ENCODE data around the gene EPHA2.

EPHA2 gene

DNA sequence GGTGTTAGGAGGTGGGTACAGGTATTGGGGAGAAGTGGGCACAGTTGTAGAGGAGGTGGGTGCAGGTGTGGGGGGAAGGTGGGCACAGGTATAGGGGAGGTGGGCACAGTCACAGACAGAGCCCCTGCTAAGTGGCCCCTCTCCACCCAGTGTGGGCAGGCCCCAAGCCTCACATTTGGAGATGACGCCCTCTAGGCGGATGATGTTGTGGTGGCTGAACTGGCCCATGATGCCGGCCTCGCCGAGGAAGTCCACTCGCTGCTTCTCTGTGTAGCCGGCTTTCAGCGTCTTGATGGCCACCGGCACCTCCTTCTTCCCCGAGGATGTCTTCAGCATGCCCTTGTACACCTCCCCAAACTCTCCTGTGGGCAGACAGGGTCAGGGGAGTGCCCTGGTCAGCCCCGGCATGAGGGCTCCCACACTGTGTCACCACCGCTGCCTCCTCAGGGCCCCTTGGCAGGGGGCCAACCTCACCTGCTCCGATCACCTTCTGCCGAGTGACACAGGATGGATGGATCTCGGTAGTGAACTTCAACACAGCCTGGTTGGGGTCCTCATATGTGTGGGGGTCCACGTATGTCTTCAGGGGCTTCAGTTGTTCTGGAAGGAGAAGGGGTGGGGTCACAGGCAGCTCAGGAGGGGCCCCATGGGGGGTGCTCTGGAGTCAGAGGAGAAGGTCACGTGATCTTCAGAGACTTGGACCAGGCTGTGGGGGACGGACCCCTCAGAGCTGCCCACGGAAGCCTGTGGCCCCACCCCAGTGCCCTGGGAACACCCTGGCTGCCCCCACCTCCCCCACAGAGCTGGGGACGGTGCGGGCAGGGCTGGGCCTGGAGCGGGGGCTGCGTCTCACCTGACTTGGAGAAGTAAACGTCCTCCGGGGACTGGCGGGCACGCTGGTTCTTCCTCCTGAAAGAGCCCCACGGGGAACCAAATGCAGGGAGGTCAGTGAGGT lies 22.6 kb downstream of the EPHA2 start:
- no peaks in the 10 kb centered on the region for H3K4me1 ChIP-seq (ENCODE audit: control insufficient read depth, insufficient read depth, low read length)
- H3K9ac ChIP-seq (ENCODE audit: low read length): no peak overlapping the region
- H3K4me3 ChIP-seq (ENCODE audit: low read length): no peak overlapping the region
- no peaks in the 10 kb centered on the region for H3K27me3 ChIP-seq (ENCODE audit: control insufficient read depth, insufficient read depth, low read length)
- H3K9me3 ChIP-seq (ENCODE audit: control insufficient read depth, low read length): no peaks in the 10 kb centered on the region
- H3K36me3 ChIP-seq (ENCODE audit: control insufficient read depth, insufficient read depth, low read length): peaks cover 34% of the 10 kb centered on the region

DNA sequence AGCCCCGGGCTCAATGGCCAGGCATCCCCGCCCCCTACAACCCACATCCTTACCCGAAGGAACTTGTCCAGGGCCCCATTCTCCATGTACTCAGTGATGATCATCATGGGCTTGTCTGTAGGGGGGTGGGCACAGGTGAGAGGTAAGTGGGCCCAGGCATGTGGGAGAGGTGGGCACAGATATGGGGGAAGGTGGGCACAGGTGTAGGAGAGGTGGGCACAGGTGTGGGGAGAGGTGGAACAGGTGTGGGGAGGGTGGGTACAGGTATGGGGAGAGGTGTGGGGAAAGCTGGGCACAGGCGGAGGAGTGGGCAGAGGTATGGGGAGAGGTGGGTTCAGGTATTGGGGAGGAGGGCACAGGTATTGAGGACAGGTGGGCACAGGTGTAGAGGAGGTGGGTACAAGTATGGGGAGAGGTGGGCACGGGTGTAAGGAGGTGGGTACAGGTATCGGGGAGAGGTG lies 23.5 kb downstream of the EPHA2 start:
- Histone ChIP-seq H3K36me3 (ENCODE audit: control insufficient read depth, insufficient read depth, low read length) (peaks cover 30% of the 10 kb centered on the region), H3K9me3 (ENCODE audit: control insufficient read depth, low read length) (no peaks in the 10 kb centered on the region), H3K4me1 (ENCODE audit: control insufficient read depth, insufficient read depth, low read length) (no peaks in the 10 kb centered on the region), H3K9ac (ENCODE audit: low read length) (no peak overlapping the region), H3K27me3 (ENCODE audit: control insufficient read depth, insufficient read depth, low read length) (peaks cover 3% of the 10 kb centered on the region), H3K4me3 (ENCODE audit: low read length) (no peak overlapping the region)

DNA sequence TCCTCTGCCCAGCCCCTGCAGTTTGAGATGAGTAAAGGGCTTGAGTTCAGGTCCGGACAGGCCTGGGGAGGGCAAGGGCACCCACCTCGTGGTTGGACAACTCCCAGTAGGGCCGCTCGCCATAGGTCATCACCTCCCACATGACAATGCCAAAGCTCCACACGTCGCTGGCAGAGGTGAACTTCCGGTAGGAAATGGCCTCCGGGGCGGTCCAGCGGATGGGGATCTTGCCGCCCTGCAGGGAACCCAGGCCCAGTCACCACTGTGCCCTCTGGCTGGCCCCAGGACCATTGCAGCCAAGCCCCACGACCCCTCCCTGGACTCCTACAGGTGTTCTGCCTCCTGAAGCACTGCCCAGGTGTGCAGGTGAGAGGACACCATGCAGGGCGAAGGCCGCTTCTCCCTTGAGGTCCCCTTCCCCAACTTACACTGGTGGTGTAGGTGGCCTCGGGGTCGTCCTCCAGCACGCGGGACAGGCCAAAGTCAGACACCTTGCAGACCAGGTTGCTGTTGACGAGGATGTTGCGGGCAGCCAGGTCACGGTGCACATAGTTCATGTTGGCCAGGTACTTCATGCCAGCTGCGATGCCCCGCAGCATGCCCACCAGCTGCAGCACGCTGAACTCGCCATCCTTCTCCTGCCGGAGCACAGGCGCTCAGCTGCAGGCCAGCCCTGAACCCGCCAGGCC lies 24.1 kb downstream of the EPHA2 start:
- H3K27me3 ChIP-seq (ENCODE audit: control insufficient read depth, insufficient read depth, low read length): peaks cover 3% of the 10 kb centered on the region
- H3K9ac ChIP-seq (ENCODE audit: low read length): no peak overlapping the region
- peaks cover 30% of the 10 kb centered on the region for H3K36me3 ChIP-seq (ENCODE audit: control insufficient read depth, insufficient read depth, low read length)
- no peak overlapping the region for H3K4me3 ChIP-seq (ENCODE audit: low read length)
- H3K4me1 ChIP-seq (ENCODE audit: control insufficient read depth, insufficient read depth, low read length): no peaks in the 10 kb centered on the region
- H3K9me3 ChIP-seq (ENCODE audit: control insufficient read depth, low read length): no peaks in the 10 kb centered on the region

DNA sequence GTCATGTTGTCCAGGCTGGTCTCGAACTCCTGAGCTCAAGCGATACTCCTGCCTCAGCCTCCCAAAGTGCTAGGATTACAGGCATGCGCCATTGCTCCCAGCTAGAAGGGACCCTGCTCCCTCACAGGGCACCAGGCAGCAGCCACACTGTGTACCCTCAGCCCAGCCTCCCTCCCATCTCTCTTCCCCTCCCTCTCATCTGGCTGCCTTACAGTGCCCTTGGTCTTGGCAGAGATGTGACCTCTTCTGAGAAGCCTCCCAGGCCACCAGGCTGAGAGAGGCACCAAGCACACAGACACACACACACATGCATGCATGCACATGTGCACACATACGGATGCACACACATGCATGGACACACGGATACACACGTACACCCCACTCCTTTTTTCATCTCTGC lies 25.0 kb downstream of the EPHA2 start:
- Histone ChIP-seq H3K4me1 (ENCODE audit: control insufficient read depth, insufficient read depth, low read length) (no peaks in the 10 kb centered on the region), H3K9ac (ENCODE audit: low read length) (no peak overlapping the region), H3K27me3 (ENCODE audit: control insufficient read depth, insufficient read depth, low read length) (peaks cover 3% of the 10 kb centered on the region), H3K36me3 (ENCODE audit: control insufficient read depth, insufficient read depth, low read length) (peaks cover 30% of the 10 kb centered on the region), H3K9me3 (ENCODE audit: control insufficient read depth, low read length) (no peaks in the 10 kb centered on the region), H3K4me3 (ENCODE audit: low read length) (no peak overlapping the region)

DNA sequence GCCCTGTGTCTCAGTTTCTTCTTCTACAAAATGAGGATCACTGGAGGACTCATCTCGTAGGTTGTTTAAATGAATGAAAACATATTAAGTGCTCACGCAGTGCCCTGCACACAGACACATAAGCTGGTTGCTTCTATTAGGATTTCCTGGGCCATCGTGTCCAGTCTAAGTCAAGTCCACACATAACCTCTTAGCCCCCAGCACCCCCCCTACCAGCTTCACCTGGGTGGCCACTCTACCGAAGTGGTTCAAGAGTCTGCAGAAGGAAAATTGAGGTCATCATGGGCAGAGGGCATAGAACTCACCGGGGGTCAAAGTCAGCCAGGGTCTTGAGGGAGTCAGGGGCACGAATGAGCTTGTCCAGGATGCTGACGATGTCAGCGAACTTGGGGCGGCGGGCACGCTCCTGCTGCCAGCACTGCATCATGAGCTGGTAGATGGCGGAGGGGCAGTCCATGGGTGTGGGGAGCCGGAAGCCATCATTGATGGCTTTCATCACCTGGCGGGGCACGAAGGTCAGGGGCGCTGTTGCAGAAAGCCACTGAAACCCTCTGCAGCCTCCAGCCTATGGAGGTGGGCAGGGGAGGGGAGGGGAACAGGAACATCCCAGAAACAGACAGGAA lies 25.8 kb downstream of the EPHA2 start:
- no peaks in the 10 kb centered on the region for H3K4me1 ChIP-seq (ENCODE audit: control insufficient read depth, insufficient read depth, low read length)
- no peak overlapping the region for H3K4me3 ChIP-seq (ENCODE audit: low read length)
- peaks cover 30% of the 10 kb centered on the region for H3K36me3 ChIP-seq (ENCODE audit: control insufficient read depth, insufficient read depth, low read length)
- no peaks in the 10 kb centered on the region for H3K9me3 ChIP-seq (ENCODE audit: control insufficient read depth, low read length)
- H3K27me3 ChIP-seq (ENCODE audit: control insufficient read depth, insufficient read depth, low read length): peaks cover 3% of the 10 kb centered on the region
- H3K9ac ChIP-seq (ENCODE audit: low read length): no peak overlapping the region

DNA sequence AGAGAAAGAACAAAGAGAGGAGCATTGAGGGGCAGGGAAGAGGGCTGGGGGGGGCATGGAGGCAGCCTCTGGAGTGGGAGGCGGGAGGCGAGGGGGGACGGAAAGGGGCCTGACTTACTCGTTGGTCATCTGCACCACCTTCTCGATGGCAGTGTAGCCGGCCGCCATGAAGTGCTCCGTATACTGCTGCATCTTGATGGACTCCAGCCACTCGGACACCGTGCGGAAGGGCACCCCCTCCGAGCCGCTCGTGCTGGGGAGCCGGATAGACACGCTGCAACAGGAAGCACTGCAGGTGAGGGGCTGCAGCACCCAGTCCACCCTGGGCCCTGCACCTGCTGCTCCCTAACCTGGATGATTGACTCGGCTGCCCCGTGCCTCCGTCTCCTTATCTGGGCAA lies 26.6 kb downstream of the EPHA2 start:
- Histone ChIP-seq H3K36me3 (ENCODE audit: control insufficient read depth, insufficient read depth, low read length) (peaks cover 28% of the 10 kb centered on the region), H3K9ac (ENCODE audit: low read length) (no peak overlapping the region), H3K4me3 (ENCODE audit: low read length) (no peak overlapping the region), H3K27me3 (ENCODE audit: control insufficient read depth, insufficient read depth, low read length) (peaks cover 3% of the 10 kb centered on the region), H3K4me1 (ENCODE audit: control insufficient read depth, insufficient read depth, low read length) (no peaks in the 10 kb centered on the region), H3K9me3 (ENCODE audit: control insufficient read depth, low read length) (no peaks in the 10 kb centered on the region)

DNA sequence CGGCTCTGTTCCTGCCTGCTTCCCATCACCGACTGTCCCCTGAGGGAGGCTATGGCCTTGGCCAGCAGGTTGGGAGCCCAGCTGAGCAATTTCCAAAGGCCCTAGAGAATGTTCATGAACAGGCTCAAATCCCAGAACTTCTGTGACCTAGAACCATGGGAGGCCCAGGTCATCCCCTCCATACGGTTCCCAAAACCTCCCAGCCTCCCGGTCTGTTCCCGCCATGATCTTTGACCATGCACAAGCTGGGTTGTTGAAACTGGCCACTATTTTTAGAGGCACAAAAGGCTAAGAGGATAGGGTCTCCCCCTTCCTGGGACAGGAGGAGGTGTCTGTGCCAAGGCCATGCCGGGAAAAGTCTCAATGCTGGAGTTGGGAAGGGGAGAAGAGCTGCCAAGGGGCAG lies 27.5 kb downstream of the EPHA2 start:
- Histone ChIP-seq H3K9ac (ENCODE audit: low read length) (no peak overlapping the region), H3K4me3 (ENCODE audit: low read length) (no peak overlapping the region), H3K4me1 (ENCODE audit: control insufficient read depth, insufficient read depth, low read length) (no peaks in the 10 kb centered on the region), H3K27me3 (ENCODE audit: control insufficient read depth, insufficient read depth, low read length) (peaks cover 3% of the 10 kb centered on the region), H3K36me3 (ENCODE audit: control insufficient read depth, insufficient read depth, low read length) (peaks cover 26% of the 10 kb centered on the region), H3K9me3 (ENCODE audit: control insufficient read depth, low read length) (no peaks in the 10 kb centered on the region)

DNA sequence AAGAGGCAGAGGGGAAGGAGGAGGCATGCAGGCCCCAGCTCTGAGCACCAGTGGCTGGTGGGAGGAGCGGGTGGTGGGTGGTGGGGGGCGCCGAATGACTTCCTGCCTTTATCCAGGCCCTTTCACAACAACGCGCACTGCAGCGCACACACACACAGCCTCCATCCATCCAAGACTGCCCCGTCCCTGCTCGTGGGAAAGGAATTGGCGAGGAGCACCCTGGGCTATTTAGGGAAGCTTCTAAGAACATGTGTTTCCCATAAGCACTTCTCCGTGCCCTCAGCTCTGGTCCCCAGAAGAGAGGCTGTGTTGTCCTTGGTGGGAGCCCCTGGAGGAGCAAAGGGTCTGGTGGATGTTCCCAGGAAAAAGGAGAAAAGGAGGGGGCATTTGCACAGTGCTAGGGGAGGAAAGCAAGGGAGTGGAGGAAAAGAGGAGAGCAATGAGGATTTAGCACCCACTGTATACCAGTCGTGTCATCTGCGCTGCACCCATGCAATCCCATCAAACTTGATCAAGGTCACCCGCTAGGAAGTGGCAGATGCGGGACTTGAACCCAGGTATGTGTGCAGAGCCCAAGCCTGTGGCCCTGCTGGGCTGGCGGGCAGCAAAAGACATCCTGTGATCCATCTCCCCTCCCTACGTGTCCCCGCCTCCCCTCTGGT lies 28.1 kb downstream of the EPHA2 start:
- Histone ChIP-seq H3K36me3 (ENCODE audit: control insufficient read depth, insufficient read depth, low read length) (peaks cover 29% of the 10 kb centered on the region), H3K4me3 (ENCODE audit: low read length) (no peak overlapping the region), H3K27me3 (ENCODE audit: control insufficient read depth, insufficient read depth, low read length) (peaks cover 3% of the 10 kb centered on the region), H3K9me3 (ENCODE audit: control insufficient read depth, low read length) (no peaks in the 10 kb centered on the region), H3K4me1 (ENCODE audit: control insufficient read depth, insufficient read depth, low read length) (peaks cover 4% of the 10 kb centered on the region), H3K9ac (ENCODE audit: low read length) (no peak overlapping the region)

DNA sequence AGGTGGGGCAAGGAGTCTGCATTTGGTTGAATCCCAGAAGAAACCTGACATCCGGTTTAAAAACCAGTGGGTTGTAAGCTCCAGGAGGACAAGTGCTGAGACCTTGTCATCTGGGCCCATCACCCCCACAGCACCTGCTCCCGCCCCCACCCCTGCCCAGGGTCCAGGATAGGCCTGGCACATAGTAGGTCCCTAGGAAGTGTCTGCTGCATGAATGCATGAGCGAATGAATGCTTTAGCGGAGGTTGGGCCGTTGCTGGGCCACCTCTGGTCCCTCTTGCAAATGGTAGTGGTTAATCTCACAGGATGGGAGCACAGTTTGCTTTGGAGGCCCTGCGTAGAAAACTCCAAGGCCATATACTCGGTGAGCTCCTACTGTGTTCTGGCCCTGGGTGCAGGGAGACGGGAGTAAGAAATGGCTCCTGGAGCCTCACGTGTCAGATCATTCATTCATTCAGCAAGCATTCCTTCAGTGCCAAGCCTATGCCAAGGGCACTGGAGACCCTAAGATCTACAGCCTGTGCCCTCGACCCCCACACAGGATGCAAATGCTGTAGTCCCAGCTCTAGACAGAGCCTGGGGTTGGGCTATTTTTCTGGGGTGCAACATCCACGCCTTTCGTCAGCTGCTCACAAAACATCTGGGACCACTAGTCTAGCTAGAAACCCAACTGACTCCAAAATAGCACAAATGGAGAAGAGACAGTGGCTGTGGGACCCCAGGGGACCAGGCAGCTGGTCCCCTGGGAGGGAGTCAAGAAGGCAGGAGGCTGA lies 28.9 kb downstream of the EPHA2 start:
- Histone ChIP-seq H3K9me3 (ENCODE audit: control insufficient read depth, low read length) (no peaks in the 10 kb centered on the region), H3K36me3 (ENCODE audit: control insufficient read depth, insufficient read depth, low read length) (peaks cover 25% of the 10 kb centered on the region), H3K4me3 (ENCODE audit: low read length) (no peak overlapping the region), H3K9ac (ENCODE audit: low read length) (no peak overlapping the region), H3K4me1 (ENCODE audit: control insufficient read depth, insufficient read depth, low read length) (peaks cover 13% of the 10 kb centered on the region), H3K27me3 (ENCODE audit: control insufficient read depth, insufficient read depth, low read length) (peaks cover 3% of the 10 kb centered on the region)

DNA sequence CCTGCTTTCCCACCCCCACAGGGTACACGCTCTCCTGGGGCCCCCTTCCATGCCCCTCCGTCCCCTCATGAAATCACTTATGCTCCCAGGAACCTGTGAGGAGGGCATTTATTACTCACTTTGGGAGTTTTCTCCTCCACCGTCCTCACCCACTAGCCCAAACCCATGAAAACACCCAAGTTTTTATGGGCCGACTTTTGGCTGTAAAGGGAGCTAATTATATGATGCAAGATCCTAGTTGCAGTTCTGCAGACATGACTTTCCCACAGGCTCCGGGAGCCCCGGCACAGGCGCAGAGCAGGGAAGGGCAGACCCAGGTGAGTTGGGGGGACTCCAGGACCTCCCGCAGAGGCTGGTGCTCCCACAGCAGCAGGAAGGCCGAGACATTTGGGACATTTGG lies 29.7 kb downstream of the EPHA2 start:
- H3K9ac ChIP-seq (ENCODE audit: low read length): no peak overlapping the region
- peaks cover 21% of the 10 kb centered on the region for H3K36me3 ChIP-seq (ENCODE audit: control insufficient read depth, insufficient read depth, low read length)
- peaks cover 21% of the 10 kb centered on the region for H3K4me1 ChIP-seq (ENCODE audit: control insufficient read depth, insufficient read depth, low read length)
- H3K9me3 ChIP-seq (ENCODE audit: control insufficient read depth, low read length): no peaks in the 10 kb centered on the region
- H3K4me3 ChIP-seq (ENCODE audit: low read length): no peak overlapping the region
- H3K27me3 ChIP-seq (ENCODE audit: control insufficient read depth, insufficient read depth, low read length): peaks cover 3% of the 10 kb centered on the region

DNA sequence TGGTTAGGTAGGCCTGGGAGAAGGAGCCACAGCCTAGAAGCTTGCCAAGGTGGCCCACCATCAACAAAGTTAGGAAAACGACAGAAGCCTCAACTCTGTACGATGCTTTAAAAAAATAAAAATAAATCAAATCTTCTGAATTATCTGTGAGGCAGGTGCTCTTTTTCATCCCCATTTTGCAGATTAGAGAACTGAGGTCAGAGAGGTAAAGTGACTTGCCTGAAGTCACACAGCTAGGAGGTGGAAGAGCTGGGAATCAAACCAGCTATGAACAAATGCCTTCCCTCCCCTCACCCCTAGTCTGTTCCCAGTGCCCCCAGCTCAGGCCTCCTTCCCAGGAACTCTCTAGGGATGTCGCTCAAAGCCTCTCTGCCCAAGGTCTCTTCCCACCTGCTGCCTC lies 30.4 kb downstream of the EPHA2 start:
- Histone ChIP-seq H3K9me3 (ENCODE audit: control insufficient read depth, low read length) (no peaks in the 10 kb centered on the region), H3K27me3 (ENCODE audit: control insufficient read depth, insufficient read depth, low read length) (peaks cover 3% of the 10 kb centered on the region), H3K4me3 (ENCODE audit: low read length) (no peak overlapping the region), H3K36me3 (ENCODE audit: control insufficient read depth, insufficient read depth, low read length) (peaks cover 21% of the 10 kb centered on the region), H3K9ac (ENCODE audit: low read length) (no peak overlapping the region), H3K4me1 (ENCODE audit: control insufficient read depth, insufficient read depth, low read length) (peaks cover 26% of the 10 kb centered on the region)

All from mucosa of stomach (tissue), 1 donor.